ENCODE measurements around the gene IRAK2.
"Not testable (repeated sequence)": the region's sequence is repeated elsewhere in the genome, so short reads cannot be mapped to it uniquely, and the experiment has no call there.

IRAK2 gene, protein sequence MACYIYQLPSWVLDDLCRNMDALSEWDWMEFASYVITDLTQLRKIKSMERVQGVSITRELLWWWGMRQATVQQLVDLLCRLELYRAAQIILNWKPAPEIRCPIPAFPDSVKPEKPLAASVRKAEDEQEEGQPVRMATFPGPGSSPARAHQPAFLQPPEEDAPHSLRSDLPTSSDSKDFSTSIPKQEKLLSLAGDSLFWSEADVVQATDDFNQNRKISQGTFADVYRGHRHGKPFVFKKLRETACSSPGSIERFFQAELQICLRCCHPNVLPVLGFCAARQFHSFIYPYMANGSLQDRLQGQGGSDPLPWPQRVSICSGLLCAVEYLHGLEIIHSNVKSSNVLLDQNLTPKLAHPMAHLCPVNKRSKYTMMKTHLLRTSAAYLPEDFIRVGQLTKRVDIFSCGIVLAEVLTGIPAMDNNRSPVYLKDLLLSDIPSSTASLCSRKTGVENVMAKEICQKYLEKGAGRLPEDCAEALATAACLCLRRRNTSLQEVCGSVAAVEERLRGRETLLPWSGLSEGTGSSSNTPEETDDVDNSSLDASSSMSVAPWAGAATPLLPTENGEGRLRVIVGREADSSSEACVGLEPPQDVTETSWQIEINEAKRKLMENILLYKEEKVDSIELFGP

GRCh38 chr3:10164546-10165393 lies at the start of gene IRAK2:
Gene IRAK2, plus strand, starts transcription at chr3:10164919. Its CDS starts 36 bp downstream, at chr3:10164955.
- peak; percentile 84 for DNase-seq

GRCh38 chr3:10115326-10116137 lies 49.2 kb upstream of the IRAK2 start, which contains the start of gene BRK1:
Gene BRK1, plus strand, starts transcription at chr3:10115675. Its CDS starts 27 bp downstream, at chr3:10115702.
- peak; percentile 99 for DNase-seq

DNA sequence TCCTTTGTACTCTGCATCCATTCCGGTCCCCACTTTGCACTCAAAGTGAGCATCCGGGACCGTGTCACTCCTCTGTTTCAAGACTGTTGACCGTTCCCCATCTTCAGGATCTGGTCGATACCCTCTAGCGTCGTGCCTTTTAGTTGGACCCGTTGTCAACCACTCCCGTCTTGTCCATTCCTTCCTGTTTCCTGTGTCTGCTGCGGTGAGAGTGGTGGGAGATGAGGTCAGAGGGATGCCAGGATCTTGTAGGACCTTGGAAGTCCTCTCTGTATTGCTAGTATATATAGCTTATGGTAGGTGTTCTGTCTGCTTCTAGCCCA lies 48.6 kb upstream of the IRAK2 start:
- DNase-seq: peak; percentile 80

DNA sequence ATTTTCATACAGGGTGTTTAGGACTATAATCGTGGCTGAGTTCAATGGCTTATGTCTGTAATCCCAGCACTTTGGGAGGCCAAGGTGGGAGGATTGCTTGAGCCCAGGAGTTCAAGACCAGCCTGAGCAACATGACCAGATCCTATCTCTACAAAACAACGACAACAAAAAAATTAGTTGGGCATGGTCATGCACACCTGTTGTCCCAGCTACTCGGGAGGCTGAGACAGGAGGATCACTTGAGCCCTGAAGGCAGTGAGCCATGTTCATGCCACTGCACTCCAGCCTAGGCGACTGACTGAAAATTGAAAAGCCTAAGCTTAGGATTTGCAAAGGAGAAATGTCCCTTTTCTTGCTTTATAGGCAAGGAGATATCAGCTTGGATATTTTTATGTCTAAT lies 47.8 kb upstream of the IRAK2 start:
- no peak for DNase-seq

DNA sequence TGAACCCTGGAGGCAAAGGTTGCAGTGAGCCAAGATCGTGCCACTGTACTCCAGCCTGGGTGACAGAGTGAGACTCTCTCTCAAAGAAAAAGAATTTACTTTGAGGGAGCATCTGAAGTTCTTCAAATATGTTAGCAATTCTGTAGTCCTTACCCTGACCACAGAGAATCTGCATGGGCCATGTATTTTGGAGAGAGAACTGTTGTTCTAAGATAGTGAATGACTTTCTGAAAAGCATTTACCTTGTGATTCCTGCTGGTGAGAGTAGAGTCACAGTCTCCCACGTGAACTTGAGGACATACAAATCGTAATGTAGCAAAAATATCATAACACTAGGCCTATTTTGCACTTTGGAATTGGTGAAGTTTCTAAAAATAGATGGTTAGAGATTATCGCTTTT lies 45.3 kb upstream of the IRAK2 start:
- no peak for DNase-seq

- DNase-seq: no peak
Measured at GRCh38 chr3:10121064-10121463, 43.7 kb upstream of the IRAK2 start.

DNA sequence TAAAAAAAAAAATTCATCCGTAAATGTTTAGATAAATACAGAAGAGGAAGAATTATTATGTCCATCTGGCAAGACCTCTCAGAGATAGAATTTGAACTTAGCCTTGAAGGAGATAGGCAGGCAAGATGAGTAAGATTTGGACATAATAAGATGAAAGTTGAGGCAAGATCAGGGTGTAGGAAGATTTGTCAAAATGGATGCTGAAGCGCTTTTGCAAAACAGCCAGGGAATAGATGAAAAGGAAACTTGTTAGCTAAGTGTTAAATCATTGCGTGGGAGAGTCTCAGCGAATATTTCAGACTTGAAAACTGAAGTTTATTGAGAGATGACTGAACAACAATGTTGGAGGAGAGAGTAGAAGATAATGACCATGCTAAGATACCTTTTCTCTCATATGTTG lies 42.0 kb upstream of the IRAK2 start:
- no peak for DNase-seq

- peak; percentile 37 for DNase-seq
Measured at GRCh38 chr3:10135872-10136271, 28.8 kb upstream of the IRAK2 start.

GRCh38 chr3:10136426-10137005 lies 28.2 kb upstream of the IRAK2 start:
- no peak for DNase-seq

DNA sequence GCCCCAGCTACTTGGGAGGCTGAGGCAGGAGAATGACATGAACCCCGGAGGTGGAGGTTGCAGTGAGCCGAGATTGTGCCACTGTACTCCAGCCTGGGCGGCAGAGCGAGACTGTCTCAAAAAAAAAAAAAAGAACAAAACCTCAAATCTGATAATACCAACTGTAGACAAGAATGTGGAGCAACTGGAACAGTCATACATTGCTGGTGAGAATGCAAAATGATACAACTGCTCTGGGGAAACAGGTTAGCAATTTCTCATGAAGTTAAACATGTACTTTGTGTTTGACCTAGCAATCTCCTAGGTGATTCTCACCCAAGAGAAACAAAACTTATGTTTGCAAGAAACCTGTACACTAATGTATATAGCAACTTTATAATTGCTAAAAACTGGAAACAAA lies 27.5 kb upstream of the IRAK2 start:
- peak; percentile 90 for DNase-seq

DNA sequence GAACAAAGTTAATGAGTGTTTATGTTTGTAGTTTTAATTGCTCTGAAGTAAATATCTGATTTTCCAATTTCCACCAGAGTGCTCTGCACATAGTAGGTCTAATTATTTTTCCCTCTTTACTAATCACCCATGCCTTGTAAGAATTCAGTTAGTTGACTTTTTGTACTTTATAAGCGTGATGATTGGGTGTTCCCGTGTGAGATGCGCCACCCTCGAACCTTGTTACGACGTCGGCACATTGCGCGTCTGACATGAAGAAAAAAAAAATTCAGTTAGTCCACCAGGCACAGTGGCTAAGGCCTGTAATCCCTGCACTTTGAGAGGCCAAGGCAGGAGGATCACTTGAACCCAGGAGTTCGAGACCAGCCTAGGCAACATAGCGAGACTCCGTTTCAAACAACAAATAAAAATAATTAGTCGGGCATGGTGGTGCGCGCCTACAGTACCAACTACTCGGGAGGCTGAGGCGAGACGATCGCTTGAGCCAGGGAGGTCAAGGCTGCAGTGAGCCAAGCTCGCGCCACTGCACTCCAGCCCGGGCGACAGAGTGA lies 23.6 kb upstream of the IRAK2 start:
- peak; percentile 62 for DNase-seq

GRCh38 chr3:10142707-10143560 lies 21.8 kb upstream of the IRAK2 start:
- peak; percentile 53 for DNase-seq

- DNase-seq: peak; percentile 26
Measured at GRCh38 chr3:10145685-10146084, 19.0 kb upstream of the IRAK2 start.

DNA sequence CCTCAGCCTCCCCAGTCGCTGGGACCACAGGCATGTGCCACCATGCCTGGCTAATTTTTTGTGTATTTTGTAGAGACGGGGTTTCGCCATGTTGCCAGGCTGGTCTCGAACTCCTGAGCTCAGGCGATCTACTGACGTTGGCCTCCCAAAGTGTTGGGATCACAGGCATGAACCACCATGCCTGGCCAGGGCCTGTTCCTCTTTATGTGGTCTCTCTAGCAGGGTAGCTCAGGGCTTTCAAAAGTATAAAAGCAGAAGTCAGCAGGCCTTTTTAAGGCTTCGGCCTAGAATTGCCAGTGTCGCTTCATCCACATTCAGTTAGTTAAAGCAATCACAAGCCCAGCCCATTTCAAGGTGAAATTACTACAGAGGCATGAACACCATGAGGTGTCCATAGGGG lies 15.5 kb upstream of the IRAK2 start:
- no peak for DNase-seq

DNA sequence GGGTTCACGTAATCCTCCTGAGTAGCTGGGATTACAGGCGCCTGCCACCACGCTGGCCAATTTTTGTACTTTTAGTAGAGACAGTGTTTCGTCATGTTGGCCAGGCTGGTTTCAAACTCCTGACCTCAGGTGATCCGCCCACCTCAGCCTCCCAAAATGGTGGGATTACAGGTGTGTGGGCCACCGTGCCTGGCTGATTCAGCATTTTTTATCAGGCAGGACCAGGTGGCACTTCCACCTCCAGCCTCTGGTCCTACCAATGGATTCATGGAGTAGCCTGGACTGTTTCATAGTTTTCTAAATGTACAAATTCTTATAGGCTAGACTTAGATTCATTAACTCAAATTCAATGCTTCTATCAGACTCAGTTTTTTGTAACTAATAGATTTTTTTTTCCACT lies 13.7 kb upstream of the IRAK2 start:
- DNase-seq: no peak

DNA sequence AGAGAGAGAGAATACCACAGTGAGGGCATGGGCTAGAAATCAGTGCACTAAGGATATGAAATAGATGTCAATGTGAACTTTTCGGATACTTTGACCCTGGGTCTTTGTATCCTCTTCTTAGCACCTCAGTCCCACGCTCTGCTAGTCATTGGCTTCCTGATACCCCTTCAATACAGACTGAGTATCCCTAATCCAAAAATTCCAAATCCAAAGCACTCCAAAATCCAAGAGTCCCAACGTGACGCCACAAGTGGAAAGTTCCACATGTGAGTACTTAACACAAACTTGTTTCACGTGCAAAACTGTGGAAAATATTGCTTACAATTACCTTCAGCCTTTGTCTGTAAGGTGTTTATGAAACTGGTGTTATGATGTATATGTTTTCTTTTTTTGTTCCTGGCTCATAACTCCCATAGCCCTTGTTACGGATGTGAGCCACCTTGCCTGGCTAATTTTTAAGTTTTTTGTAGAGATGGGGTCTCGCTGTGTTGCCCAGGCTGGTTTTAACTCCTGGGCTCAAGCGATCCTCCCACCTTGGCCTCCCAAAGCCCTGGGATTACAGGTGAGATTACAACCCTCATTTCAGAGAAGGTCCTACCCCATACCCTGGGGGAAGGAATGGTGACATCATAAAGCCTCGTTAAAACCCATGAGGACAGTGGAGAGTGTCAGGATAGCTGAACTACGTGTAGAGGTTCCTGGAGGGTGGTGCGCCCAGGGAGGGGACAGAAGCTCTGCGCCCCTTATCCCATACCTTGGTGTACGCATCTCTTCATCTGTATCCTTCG lies 10.2 kb upstream of the IRAK2 start:
- DNase-seq: no peak

GRCh38 chr3:10155123-10155472 lies 9.6 kb upstream of the IRAK2 start:
- DNase-seq: no peak

GRCh38 chr3:10155658-10156057 lies 9.1 kb upstream of the IRAK2 start:
- DNase-seq: no peak

- DNase-seq: no peak
Measured at GRCh38 chr3:10157031-10157430, 7.7 kb upstream of the IRAK2 start.

- not testable (repeated sequence) for DNase-seq
Measured at GRCh38 chr3:10158555-10158954, 6.2 kb upstream of the IRAK2 start.

Measured in OCI-M1 (cell line).